Right lobe of liver (tissue), 6 donors: Measurements from ENCODE around the gene DLG2. TPM values are rescaled to one million over a fixed set of nuclear protein-coding genes. Genes with fewer than 3 reads are reported as not detected.

Experiments
- ATAC-seq, 4 donors: fragments of 200-7000 bp; cut with Tn5 transposase; one replicate each; pipeline ENCODE4 v1.9.1; 2020; ENCODE audit warnings: mild to moderate bottlenecking in 4 of 4, moderate library complexity in 4 of 4
- DNase-seq, 3 donors: peaks; one replicate each; pipeline ENCODE4 v3.0.0-alpha.2; 2020
- H3K27ac ChIP-seq, 3 donors: fragments of 200-600 bp; one replicate each; pipeline ENCODE4 v1.8.0; 2022
- H3K27me3 ChIP-seq, 2 donors: fragments of 200-600 bp; one replicate each; pipeline ENCODE4 v1.8.0; 2022
- H3K36me3 ChIP-seq, 4 donors: fragments of 200-600 bp; sonication (generic) in 1 of 4; one replicate each; pipeline versions ENCODE4 v1.5.1 to v1.8.0; 2017 to 2022; ENCODE audit warnings: control low read depth in 1 of 4
- H3K4me1 ChIP-seq, 4 donors: fragments of 200-600 bp; sonication (generic) in 1 of 4; one replicate each; pipeline versions ENCODE4 v1.5.1 to v1.8.0; 2017 to 2022; ENCODE audit warnings: control low read depth in 1 of 4
- H3K4me3 ChIP-seq, 3 donors: fragments of 200-600 bp; one replicate each; pipeline ENCODE4 v1.8.0; 2022
- H3K9me3 ChIP-seq, 4 donors: fragments of 200-600 bp; sonication (generic) in 1 of 4; one replicate each; pipeline versions ENCODE4 v1.5.1 to v1.8.0; 2017 to 2022; ENCODE audit warnings: control low read depth in 1 of 4
- CTCF ChIP-seq, 4 donors: fragments of 200-600 bp in 3 of 4; fragments of 450-650 bp in 1 of 4; IDR thresholded peaks; one replicate each; pipeline versions ENCODE4 v1.5.1 to v1.8.0; 2016 to 2022; ENCODE audit warnings: antibody characterized with exemption in 4 of 4, mild to moderate bottlenecking in 2 of 4
- POLR2A ChIP-seq: fragments of 450-650 bp; IDR thresholded peaks from one replicate; pipeline ENCODE4 v1.6.1; 2017; ENCODE audit warnings: antibody characterized with exemption, mild to moderate bottlenecking
- WGBS: methylation state at CpG from one replicate; pipeline ENCODE4 v1.1.6; 2018; ENCODE audit warnings: low coverage, low lambda C conversion rate; ENCODE audit not compliant: insufficient coverage; ENCODE audit errors: missing lambda C conversion rate; 5-methylcytosine and 5-hydroxymethylcytosine counted together
- intact Hi-C, 2 donors: fragments of 100-400 bp; cut with DNase I; formaldehyde crosslinking; loops; one replicate each; pipeline versions ENCODE4 v1.11.2 to v1.14.1; 2022
- total RNA-seq, 6 experiments: library from RNA; depleted of rRNA in 2 of 6; stranded (reverse); fragments of >200 nt in 2 of 6; fragmentation: NEBNext Ultra II Directional in 3 of 6; extraction: Animal tissue kit (Norgen Biotek cat#: 25700) in 3 of 6; gene quantifications; one replicate each; pipeline versions ENCODE4 v1.1.0 to v1.2.4, GENCODE V29; 2016 to 2023
- donor health status: DM: no; HTN: yes; CAD: no.
- donor health status: DM: no; HTN: no; CAD: no.
- donor health status: DM: no; HTN: no; CAD: no.
- donor health status: DM: no; HTN: yes; CAD: no.
- donor health status: DM: no; HTN: yes; CAD: no.

The DLG2 gene
- total RNA-seq, 6 experiments from 2014 or later: 1.2 to 6.4 (median 2.5) TPM

DNA sequence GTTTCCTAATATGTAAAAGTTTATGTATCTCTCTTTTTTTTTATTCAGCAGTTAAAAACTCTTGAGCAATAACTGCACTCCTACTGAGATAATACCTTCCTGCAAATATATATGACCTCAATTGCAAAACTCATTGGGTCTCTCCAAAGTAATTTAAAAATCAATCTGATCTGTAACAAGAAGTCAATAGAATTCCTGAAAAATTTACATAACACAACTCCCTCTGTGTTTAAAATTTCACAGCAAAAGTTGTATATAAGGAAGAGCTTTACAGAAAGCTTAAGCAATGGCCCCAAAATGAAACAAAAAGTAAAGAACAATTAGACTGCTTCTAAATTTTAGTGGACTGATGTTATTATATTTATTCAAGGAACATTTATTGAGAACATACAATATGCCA lies 313.4 kb downstream of the DLG2 start:
- Histone ChIP-seq H3K4me3 (no peak overlapping the region), H3K36me3 (no peaks in the 10 kb centered on the region), H3K27me3 (no peaks in the 10 kb centered on the region), H3K9me3 (no peaks in the 10 kb centered on the region), H3K27ac (no peak overlapping the region), H3K4me1 (no peaks in the 10 kb centered on the region)
- ATAC-seq (no peak), DNase-seq (no peak)
- TF ChIP-seq CTCF (IDR thresholded peaks at IDR 0.05): no peak
- TF ChIP-seq POLR2A: no peak
- intact Hi-C loops: no loop called here

GRCh38 chr11:85310479-85310878 lies 316.7 kb downstream of the DLG2 start:
- DNase-seq: no peak

GRCh38 chr11:85307366-85307765 lies 319.8 kb downstream of the DLG2 start:
- TF ChIP-seq POLR2A (no peak), CTCF (IDR thresholded peaks at IDR 0.05) (no peak)
- Histone ChIP-seq H3K4me1 (no peaks in the 10 kb centered on the region), H3K27me3 (no peaks in the 10 kb centered on the region), H3K36me3 (no peaks in the 10 kb centered on the region), H3K4me3 (no peak overlapping the region), H3K27ac (no peak overlapping the region), H3K9me3 (no peaks in the 10 kb centered on the region)
- no peak for DNase-seq
- no peak for ATAC-seq
- WGBS: 59% methylated on average over 3 of the region's 3 CpGs
- intact Hi-C loops: no loop called here

More at GRCh38 chr11:85310479-85310878, 316.7 kb downstream of the DLG2 start:
- WGBS: 52% methylated on average over 2 of the region's 2 CpGs
- Histone ChIP-seq H3K4me3 (no peak overlapping the region), H3K9me3 (no peaks in the 10 kb centered on the region), H3K27me3 (no peaks in the 10 kb centered on the region), H3K27ac (no peak overlapping the region), H3K4me1 (no peaks in the 10 kb centered on the region), H3K36me3 (no peaks in the 10 kb centered on the region)
- intact Hi-C loops: no loop called here
- ATAC-seq: no peak
- TF ChIP-seq CTCF (IDR thresholded peaks at IDR 0.05) (no peak), POLR2A (no peak)

DNA sequence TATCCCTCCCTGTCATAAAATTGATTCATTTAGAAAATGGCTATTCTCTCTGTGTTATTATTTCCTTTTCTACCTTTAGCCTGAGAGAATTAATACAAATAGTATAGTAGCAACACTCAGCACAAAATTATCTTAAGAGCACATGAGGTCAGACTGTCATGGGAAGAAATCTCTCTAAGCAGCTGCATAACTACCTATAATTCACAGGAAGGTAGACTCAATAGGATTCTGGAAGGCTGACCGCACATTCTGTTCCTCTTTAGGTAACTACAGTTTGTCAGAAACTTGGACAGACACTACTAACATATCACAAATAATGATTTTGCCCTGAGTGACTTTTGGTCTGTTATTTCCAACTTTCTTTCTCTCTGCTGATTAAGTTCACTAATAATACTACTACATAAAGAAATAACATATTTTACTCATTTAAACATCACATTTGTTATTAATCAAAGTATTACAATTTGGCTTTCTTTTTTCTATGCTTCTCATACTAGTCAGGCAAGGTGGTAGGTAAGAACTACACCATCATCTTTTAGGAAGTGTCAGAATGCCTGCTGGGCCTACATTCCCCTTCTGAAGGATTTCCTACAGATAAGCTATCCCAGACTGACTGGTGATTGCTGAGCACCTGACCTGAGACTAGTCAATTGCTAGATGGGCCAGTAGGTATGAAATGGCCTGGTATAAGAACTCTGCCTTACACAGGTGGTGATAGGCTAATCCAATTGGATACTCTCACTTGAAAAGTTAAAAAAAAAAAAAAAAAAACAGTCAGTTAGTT lies 325.1 kb downstream of the DLG2 start:
- H3K27me3 ChIP-seq: no peaks in the 10 kb centered on the region
- WGBS: 71% methylated on average over 1 of the region's 1 CpG

More for the DNA sequence above, 325.1 kb downstream of the DLG2 start:
- DNase-seq (no peak), ATAC-seq (no peak)
- intact Hi-C loops: no loop called here
- H3K4me1 ChIP-seq: no peaks in the 10 kb centered on the region
- no peaks in the 10 kb centered on the region for H3K36me3 ChIP-seq
- TF ChIP-seq POLR2A (no peak), CTCF (IDR thresholded peaks at IDR 0.05) (no peak)
- H3K9me3 ChIP-seq: no peaks in the 10 kb centered on the region
- no peak overlapping the region for H3K4me3 ChIP-seq
- no peak overlapping the region for H3K27ac ChIP-seq
